GM23248 (cell line): ENCODE data around the gene VSIG8. TPM values are rescaled to one million over a fixed set of nuclear protein-coding genes. Genes with fewer than 3 reads are reported as not detected.

Experiments used
- DNase-seq: peaks from one replicate; pipeline ENCODE4 v3.0.0-alpha.2; 2015
- H2AFZ ChIP-seq: fragments of 200-600 bp; sonication (generic); 2 replicates; pipeline ENCODE4 v1.6.1; 2016; ENCODE audit warnings: antibody characterized with exemption
- H3F3A ChIP-seq: fragments of 200-600 bp; sonication (generic); 2 replicates; pipeline ENCODE4 v1.6.1; 2016; ENCODE audit warnings: mild to moderate bottlenecking, antibody characterized with exemption, mixed run types; ENCODE audit not compliant: insufficient read depth
- H3K27ac ChIP-seq: fragments of 200-600 bp; sonication (generic); 2 replicates; pipeline ENCODE4 v1.5.1; 2016; ENCODE audit warnings: mild to moderate bottlenecking
- H3K27me3 ChIP-seq: fragments of 200-600 bp; sonication (generic); replicated peaks from 2 replicates; pipeline ENCODE4 v1.6.1; 2016; ENCODE audit warnings: mild to moderate bottlenecking; ENCODE audit not compliant: insufficient read depth
- H3K36me3 ChIP-seq: fragments of 200-600 bp; sonication (generic); 2 replicates; pipeline ENCODE4 v1.6.1; 2016; ENCODE audit warnings: low read depth, mild to moderate bottlenecking
- H3K4me1 ChIP-seq: fragments of 200-600 bp; sonication (generic); 2 replicates; pipeline ENCODE4 v1.6.1; 2016; ENCODE audit warnings: mild to moderate bottlenecking; ENCODE audit not compliant: insufficient read depth
- H3K4me2 ChIP-seq: fragments of 200-600 bp; sonication (generic); one replicate; pipeline ENCODE4 v1.6.1; 2016; ENCODE audit warnings: mild to moderate bottlenecking; ENCODE audit not compliant: unreplicated experiment
- H3K4me3 ChIP-seq: fragments of 200-600 bp; sonication (generic); 2 replicates; pipeline ENCODE4 v1.5.1; 2016; ENCODE audit warnings: mild to moderate bottlenecking
- H3K79me2 ChIP-seq: fragments of 200-600 bp; sonication (generic); 2 replicates; pipeline ENCODE4 v1.6.1; 2016; ENCODE audit warnings: mild to moderate bottlenecking; ENCODE audit not compliant: insufficient read depth
- H3K9ac ChIP-seq: fragments of 200-600 bp; sonication (generic); 2 replicates; pipeline ENCODE4 v1.6.1; 2016; ENCODE audit warnings: mild to moderate bottlenecking
- H3K9me2 ChIP-seq: fragments of 200-600 bp; sonication (generic); 2 replicates; pipeline ENCODE4 v1.6.1; 2016; ENCODE audit warnings: mixed run types, mild to moderate bottlenecking, moderate library complexity; ENCODE audit not compliant: insufficient read depth
- H3K9me3 ChIP-seq: fragments of 200-600 bp; sonication (generic); one replicate; pipeline ENCODE4 v1.6.1; 2017; ENCODE audit warnings: low read depth
- H4K20me1 ChIP-seq: fragments of 200-600 bp; sonication (generic); 2 replicates; pipeline ENCODE4 v1.6.0; 2016; ENCODE audit not compliant: insufficient read depth
- EZH2 ChIP-seq: fragments of 200-600 bp; sonication (generic); IDR thresholded peaks from 2 replicates; pipeline ENCODE4 v1.6.1; 2018; ENCODE audit warnings: antibody characterized with exemption, mild to moderate bottlenecking; ENCODE audit not compliant: insufficient read depth, poor library complexity, severe bottlenecking
- EZH2phosphoT487 ChIP-seq: fragments of 200-600 bp; sonication (generic); IDR thresholded peaks from 2 replicates; pipeline ENCODE4 v1.6.1; 2018; ENCODE audit warnings: antibody characterized with exemption, moderate library complexity, mild to moderate bottlenecking, low read depth; ENCODE audit not compliant: insufficient read depth
- WGBS, 2 experiments: methylation state at CpG; one replicate each; pipeline ENCODE4 v1.1.6; 2015 to 2017; ENCODE audit warnings: low lambda C conversion rate in 2 of 2, low coverage in 1 of 2; ENCODE audit errors: missing lambda C conversion rate in 2 of 2; 5-methylcytosine and 5-hydroxymethylcytosine counted together
- in situ Hi-C: fragments of 300-500 bp; cut with MboI; formaldehyde crosslinking; loops from 2 replicates; pipeline ENCODE4 v1.15.0; 2020
- polyA plus RNA-seq: library from polyadenylated mRNA; unstranded; fragments of >200 nt; fragmentation: Nextera tagmentation; extraction: Ambion mirVana; gene quantifications from 2 replicates; pipeline ENCODE4 v1.2.1, GENCODE V29; 2016
- total RNA-seq: library from RNA; depleted of rRNA; stranded (reverse); fragments of >200 nt; shearing (Covaris generic); gene quantifications from 2 replicates; pipeline ENCODE4 v1.2.3, GENCODE V29; 2014

Gene VSIG8
- total and polyA plus RNA-seq, 2 experiments from 2014 or later = not detected

DNA sequence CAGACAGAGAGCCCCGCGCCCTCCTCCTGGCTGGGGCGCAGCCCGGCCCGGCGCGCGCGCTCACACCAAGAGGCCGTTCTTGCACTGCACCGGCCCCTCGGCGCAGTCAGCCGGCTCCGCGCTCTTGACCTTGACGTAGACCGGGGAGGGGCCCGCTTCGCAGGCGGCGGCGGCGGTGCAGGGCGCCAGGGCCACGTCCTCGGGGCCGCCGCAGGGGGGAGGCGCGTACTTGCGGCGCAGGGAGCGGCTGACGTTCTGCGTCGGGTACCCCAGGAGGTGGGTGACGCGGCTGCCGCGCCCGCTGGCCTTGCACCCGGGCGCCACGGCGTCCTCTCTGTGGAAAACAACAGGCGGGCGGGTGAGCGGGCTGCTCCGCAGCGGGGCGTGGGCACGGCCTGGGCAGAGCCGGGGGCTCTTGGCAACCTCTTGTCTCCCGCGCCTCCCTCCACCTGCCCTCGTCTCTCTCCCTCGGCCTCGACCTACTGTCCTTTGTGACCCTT, 7.7 kb downstream of the VSIG8 start:
- 0 to 1% methylated on average over 34 to 48 of the region's 59 CpGs for WGBS, 2 experiments
- DNase-seq = peak; percentile 95
- no peaks in the 10 kb centered on the region for H3K36me3 ChIP-seq
- peak overlapping the region; percentile 79 for H3K4me3 ChIP-seq
- H2AFZ ChIP-seq = peak overlapping the region; percentile 63
- no peaks in the 10 kb centered on the region for H3K27me3 ChIP-seq
- in situ Hi-C loops = no loop called here
- peaks cover 22% of the 10 kb centered on the region for H3F3A ChIP-seq
- no peaks in the 10 kb centered on the region for H4K20me1 ChIP-seq
- no peaks in the 10 kb centered on the region for H3K9me2 ChIP-seq
- H3K79me2 ChIP-seq = 0 out of 2 replicates have a peak, but pooled peaks cover 4% of the 10 kb centered on the region
- peaks cover 24% of the 10 kb centered on the region for H3K4me1 ChIP-seq
- H3K4me2 ChIP-seq = peak overlapping the region; percentile 79
- no peaks in the 10 kb centered on the region for H3K9me3 ChIP-seq
- peak overlapping the region; percentile 90 for H3K27ac ChIP-seq
- peak overlapping the region; percentile 94 for H3K9ac ChIP-seq
- TF ChIP-seq EZH2phosphoT487 (no peak), EZH2 (no peak)

DNA sequence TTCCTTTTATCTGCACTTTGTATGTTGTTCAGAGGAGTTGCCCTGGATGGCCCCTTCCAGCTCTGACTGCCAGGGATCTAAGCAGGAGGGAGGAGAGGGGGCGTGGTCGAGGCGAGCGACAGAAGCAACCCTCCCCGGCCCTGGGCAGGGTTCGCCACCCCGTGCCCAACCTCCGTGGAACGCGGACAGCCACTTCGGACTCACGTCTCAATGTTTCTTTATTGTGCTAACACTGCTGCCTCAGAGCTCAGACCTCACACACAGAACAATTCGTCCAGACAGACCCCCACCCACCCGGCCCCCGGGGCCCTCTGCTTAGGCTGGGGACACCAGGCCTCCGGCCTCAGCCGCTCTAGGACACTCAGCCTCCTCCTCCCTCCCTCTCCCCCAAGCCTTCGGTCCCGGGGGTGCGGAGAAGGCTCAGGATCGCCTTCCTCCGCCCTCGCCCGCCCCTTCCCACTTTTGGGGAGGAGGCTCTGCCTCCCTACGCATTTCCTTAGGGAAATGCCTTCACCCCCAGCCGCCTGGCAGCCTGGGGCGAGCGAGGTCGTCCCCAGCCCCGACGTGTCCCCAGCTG, 8.3 kb downstream of the VSIG8 start:
- no peaks in the 10 kb centered on the region for H3K36me3 ChIP-seq
- H3K79me2 ChIP-seq = 0 out of 2 replicates have a peak, but pooled peaks cover 4% of the 10 kb centered on the region
- no peaks in the 10 kb centered on the region for H3K9me3 ChIP-seq
- H3K4me3 ChIP-seq = peak overlapping the region; percentile 79
- no peak for TF ChIP-seq EZH2
- TF ChIP-seq EZH2phosphoT487 = no peak
- peaks cover 25% of the 10 kb centered on the region for H3F3A ChIP-seq
- in situ Hi-C loops = no loop called here
- peaks cover 30% of the 10 kb centered on the region for H3K4me1 ChIP-seq
- no peaks in the 10 kb centered on the region for H4K20me1 ChIP-seq
- H2AFZ ChIP-seq = peak overlapping the region; percentile 63
- peak; percentile 78 for DNase-seq
- peak overlapping the region; percentile 79 for H3K4me2 ChIP-seq
- peak overlapping the region; percentile 94 for H3K9ac ChIP-seq
- no peaks in the 10 kb centered on the region for H3K9me2 ChIP-seq
- H3K27me3 ChIP-seq = no peaks in the 10 kb centered on the region
- peak overlapping the region; percentile 90 for H3K27ac ChIP-seq
- 1 to 2% methylated on average over 22 to 31 of the region's 31 CpGs for WGBS, 2 experiments

DNA sequence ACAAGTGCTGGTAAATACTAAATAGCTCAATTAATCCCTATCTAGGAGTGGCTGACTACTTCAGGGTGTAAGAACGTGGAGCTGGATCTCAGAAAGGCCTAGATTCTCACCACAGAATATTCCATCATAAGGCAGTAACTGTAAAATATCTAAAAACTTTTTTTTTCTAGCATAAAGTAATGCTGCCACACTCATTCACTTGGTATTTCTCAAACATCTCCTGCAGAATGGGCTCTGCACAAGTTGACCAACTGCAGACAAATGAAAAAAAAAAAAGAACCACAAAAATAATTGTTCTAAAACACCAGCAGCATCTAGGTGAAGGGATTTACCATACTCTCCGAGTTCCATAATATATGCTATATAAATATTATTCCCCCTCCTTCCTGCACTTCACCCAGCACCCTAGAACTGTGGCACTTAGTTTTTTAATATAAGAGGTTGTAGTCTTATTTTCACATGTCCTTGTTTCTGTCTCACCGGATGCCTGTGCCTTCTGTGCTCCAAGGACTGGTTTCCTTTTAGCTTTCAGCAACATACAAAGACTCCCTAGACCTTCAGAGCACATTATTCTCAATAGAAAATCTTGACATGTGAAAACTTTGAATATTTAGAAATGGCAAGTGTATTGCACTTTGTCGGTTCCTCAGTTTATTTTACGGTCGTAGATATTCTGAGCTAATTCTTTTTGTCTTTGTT, 8.9 kb downstream of the VSIG8 start:
- Histone ChIP-seq H3K36me3 (no peaks in the 10 kb centered on the region), H3K27me3 (no peaks in the 10 kb centered on the region), H2AFZ (peak overlapping the region; percentile 63), H3K4me3 (peak overlapping the region; percentile 79), H3K4me2 (peak overlapping the region; percentile 79), H4K20me1 (no peaks in the 10 kb centered on the region), H3K27ac (peak overlapping the region; percentile 90), H3K79me2 (0 out of 2 replicates have a peak, but pooled peaks cover 4% of the 10 kb centered on the region), H3K9me3 (no peaks in the 10 kb centered on the region), H3K4me1 (peaks cover 33% of the 10 kb centered on the region), H3F3A (peaks cover 27% of the 10 kb centered on the region), H3K9me2 (no peaks in the 10 kb centered on the region), H3K9ac (peak overlapping the region; percentile 94)
- in situ Hi-C loops = no loop called here
- 19 to 21% methylated on average over 6 of the region's 6 CpGs for WGBS, 2 experiments
- TF ChIP-seq EZH2 = no peak
- DNase-seq = peak; percentile 68

DNA sequence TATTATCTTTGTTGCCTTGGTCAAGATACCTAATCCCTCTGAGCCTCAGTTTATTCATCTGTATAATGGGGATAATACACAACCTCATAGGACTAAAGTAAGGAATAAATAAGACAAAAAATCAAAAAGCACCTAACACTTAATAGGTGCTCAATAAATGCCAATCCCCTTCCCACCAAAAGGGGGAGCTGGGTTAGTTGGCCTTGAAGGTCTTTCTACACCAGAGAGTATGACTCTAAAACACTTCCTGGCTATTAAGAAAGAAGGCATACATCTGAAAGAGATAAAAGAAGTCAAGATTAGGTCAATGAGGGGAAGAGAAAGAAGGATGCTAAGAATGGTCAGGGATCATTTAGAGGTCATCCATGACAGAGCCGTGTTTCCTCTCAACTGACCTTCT, 11.1 kb downstream of the VSIG8 start:
- Histone ChIP-seq H3K36me3 (no peaks in the 10 kb centered on the region), H3K27ac (no peak overlapping the region), H3K9ac (no peak overlapping the region), H3K4me3 (no peak overlapping the region), H3K4me1 (peaks cover 33% of the 10 kb centered on the region), H3K4me2 (no peak overlapping the region), H3K79me2 (0 out of 2 replicates have a peak, but pooled peaks cover 4% of the 10 kb centered on the region), H3K9me3 (no peaks in the 10 kb centered on the region), H3F3A (peaks cover 27% of the 10 kb centered on the region), H2AFZ (no peak overlapping the region), H3K27me3 (no peaks in the 10 kb centered on the region), H4K20me1 (no peaks in the 10 kb centered on the region), H3K9me2 (no peaks in the 10 kb centered on the region)
- no peak for TF ChIP-seq EZH2phosphoT487
- TF ChIP-seq EZH2 = no peak
- 95 to 97% methylated on average over 1 of the region's 1 CpG for WGBS, 2 experiments
- in situ Hi-C loops = no loop called here
- DNase-seq = no peak
